Gastrocnemius medialis (tissue), 4 donors: ENCODE results near the gene RMDN3.

Experiments
- CTCF ChIP-seq, 5 experiments: fragments of 450-650 bp in 3 of 5; fragments of 200-600 bp in 2 of 5; sonication (generic) in 2 of 5; IDR thresholded peaks in 4 of 5; conservative IDR thresholded peaks in 1 of 5; 1 replicate in 4 of 5; 2 replicates in 1 of 5; pipeline ENCODE4 v1.5.1; 2016 to 2019; ENCODE audit warnings: antibody characterized with exemption in 5 of 5, mild to moderate bottlenecking in 3 of 5, moderate library complexity in 3 of 5
- POLR2A ChIP-seq, 2 donors: fragments of 450-650 bp; IDR thresholded peaks; one replicate each; pipeline ENCODE4 v1.6.1; 2017; ENCODE audit warnings: antibody characterized with exemption in 2 of 2, mild to moderate bottlenecking in 2 of 2, moderate library complexity in 2 of 2

DNA sequence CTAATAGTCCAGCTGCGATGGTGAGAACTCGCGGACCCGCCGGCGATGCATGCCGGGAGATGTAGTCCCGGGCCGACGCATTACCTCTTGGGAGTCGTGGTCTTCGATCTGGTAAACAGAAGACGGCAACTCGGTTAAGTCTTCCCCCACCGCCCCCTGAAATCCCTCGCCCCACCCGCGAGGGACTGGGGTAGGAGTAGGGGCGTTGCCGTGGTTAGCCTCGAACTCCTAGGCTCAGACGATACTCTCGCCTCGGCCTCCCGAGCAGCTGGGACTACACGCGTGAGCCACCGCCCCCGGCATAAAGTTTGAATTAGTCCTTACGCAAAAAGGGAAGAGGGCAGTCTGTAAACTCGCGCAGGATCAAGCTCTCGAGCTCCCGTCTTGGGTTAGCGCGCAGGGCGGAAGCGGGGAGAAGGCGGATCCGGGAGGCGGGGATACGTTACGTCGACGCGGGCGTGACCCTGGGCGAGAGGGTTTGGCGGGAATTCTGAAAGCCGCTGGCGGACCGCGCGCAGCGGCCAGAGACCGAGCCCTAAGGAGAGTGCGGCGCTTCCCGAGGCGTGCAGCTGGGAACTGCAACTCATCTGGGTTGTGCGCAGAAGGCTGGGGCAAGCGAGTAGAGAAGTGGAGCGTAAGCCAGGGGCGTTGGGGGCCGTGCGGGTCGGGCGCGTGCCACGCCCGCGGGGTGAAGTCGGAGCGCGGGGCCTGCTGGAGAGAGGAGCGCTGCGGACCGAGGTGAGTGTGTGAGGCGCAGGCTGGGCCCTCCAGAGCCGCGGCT, 60.2 kb downstream of the RMDN3 start, which contains the start of gene RAD51:
- TF ChIP-seq CTCF (IDR thresholded peaks at IDR 0.05 in 4 of 5, conservative IDR thresholded peaks at IDR 0.05 in 1 of 5), result no peak
- peak; percentile 39 to 46 for TF ChIP-seq POLR2A (IDR thresholded peaks at IDR 0.05)
